GM18868 (cell line): Measurements from ENCODE around the gene RNU6-8.

Experiments
- ATAC-seq: cut with Tn5 transposase; IDR thresholded peaks from one replicate; pipeline ENCODE4 v1.9.1; 2021; ENCODE audit warnings: mild to moderate bottlenecking, moderate library complexity; ENCODE audit not compliant: unreplicated experiment

RNU6-8 gene

DNA sequence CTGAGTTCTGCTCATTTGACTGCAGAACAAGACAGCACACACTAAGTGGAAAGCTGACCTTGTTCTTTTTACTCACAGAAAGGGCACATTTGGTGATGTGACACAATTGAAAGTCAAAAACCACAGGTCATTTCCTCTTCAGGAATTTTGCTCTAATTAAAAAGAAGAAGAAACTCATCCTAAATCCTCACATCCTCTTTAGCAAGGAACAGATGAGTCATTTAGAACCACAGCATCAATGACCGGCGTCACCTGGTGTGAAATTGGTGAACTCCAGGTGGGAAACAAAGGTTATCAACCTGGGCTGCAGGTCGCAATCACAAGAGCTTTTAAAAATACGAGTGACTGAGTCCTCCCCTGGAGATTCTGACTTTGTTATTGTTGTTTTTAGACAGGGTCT lies 2.9 kb upstream of the RNU6-8 start:
- peak; percentile 28 for ATAC-seq

DNA sequence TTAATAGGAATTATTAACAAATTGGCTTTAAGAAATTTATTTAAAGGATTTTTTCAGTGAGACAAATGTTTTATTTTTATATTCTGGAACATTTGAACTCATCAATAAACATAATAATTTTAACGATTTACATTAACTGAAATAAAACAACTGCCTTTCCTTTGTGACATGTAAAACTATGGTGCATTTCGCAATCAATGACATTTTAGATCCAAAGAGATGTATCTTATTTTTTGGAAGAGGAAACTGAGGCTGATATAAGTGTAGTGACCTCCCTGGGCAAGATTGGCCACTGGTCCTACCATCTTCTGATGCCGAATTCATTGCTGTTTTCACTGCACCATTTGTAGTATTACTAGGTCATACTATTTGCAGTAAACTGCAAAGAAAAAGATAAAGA lies 2.5 kb upstream of the RNU6-8 start:
- ATAC-seq, result no peak

DNA sequence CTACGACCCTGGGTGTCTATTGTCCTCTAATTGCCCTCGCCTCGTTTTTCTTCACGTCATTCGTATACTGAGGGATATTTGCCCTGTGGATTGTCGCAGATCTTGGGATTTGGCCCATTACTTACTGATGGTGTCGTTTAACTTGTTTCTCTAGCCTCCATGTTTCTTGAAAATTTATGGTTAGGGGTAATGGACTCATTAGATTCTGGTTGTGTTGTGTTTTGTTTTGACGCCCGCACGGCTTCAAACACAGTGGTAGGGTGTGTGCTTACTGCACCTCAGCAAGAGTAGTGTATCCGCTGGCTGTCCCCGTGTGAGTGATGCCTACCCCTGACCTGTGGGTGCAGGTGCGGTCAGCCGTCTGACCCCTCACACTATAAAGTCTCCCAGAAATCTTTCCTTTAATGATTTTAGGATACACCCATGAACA lies 874 bp upstream of the RNU6-8 start:
- no peak for ATAC-seq

DNA sequence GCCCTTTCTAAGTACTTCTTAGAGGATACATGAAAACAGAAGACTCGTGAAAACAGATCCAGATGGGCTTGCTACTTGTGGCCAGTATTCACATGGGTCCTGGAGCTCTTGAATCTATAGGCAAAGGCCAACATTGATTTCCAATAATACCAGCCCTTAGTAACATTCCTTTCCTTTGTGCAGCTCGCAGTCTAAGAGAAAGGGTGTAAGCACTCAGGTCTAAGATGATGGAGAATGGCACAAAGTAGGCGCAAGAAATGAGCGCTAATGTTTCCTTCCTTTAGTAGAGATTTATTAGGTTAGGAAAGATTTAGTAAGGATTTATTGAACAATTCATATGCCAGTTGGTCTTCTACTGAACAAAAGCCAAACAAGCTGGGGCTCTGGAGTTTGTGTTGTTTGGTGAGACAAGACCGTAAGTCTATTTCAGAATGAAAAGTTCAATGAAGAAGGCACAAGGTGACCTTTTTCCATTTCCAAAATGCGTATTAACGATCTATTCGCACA lies 525 bp downstream of the RNU6-8 start:
- ATAC-seq, result no peak

DNA sequence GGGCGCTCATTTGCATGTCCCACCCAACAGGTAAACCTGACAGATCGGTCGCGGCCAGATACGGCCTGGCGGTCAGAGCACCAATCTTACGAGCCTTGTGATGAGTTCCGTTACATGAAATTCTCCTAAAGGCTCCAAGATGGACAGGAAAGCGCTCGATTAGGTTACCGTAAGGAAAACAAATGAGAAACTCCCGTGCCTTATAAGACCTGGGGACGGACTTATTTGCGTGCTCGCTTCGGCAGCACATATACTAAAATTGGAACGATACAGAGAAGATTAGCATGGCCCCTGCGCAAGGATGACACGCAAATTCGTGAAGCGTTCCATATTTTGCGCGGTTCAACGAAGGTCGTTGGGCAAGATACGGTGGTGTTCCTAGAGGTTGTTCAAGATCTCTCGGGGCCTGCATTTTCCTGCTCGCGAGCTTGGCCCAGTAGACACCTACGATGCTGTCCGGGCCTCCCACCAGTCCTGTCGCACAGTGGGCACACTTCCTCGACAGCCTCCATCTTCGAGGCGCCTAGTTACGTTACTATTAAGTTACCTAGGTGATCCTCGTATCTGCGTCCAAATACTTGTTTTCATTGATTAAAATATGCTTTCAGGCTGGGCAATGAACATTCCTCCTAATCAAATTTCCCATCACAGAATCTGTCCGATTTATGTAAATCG lies 1.1 kb downstream of the RNU6-8 start, which contains the start of gene RNU6-7:
TSS of gene RNU6-7 (plus strand) at position 230 of the 675 bp plus-strand sequence.
- ATAC-seq, result no peak

DNA sequence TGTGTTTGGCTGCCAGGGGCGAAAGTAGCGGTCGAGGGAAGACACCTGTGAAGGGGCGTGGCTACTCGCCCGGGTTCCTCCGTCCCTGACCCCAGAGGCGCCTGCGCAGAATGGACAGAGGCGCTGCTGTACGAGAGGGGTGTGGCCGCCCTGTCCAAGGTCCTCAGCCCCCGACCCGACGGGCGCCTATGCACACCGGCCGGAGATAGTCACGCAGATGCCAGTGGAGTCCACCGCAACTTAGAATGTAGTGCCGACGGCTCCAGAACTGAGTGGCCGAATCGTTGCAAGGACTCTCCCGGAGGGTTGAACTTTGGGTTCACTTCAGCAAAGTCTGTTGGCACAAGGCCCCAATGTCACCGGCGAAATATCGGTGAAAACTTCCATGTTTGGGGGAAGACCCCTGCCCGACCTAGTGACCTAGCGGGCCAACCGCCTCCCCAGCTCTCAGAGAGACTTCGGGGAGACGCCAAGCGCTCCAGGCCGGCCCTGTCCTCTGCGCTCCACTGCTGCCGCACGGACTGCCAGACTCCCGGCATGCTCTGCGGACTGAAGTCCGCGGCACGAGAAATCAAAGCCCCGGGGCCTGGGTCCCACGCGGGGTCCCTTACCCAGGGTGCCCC lies 1.8 kb downstream of the RNU6-8 start:
- peak; percentile 36 for ATAC-seq

DNA sequence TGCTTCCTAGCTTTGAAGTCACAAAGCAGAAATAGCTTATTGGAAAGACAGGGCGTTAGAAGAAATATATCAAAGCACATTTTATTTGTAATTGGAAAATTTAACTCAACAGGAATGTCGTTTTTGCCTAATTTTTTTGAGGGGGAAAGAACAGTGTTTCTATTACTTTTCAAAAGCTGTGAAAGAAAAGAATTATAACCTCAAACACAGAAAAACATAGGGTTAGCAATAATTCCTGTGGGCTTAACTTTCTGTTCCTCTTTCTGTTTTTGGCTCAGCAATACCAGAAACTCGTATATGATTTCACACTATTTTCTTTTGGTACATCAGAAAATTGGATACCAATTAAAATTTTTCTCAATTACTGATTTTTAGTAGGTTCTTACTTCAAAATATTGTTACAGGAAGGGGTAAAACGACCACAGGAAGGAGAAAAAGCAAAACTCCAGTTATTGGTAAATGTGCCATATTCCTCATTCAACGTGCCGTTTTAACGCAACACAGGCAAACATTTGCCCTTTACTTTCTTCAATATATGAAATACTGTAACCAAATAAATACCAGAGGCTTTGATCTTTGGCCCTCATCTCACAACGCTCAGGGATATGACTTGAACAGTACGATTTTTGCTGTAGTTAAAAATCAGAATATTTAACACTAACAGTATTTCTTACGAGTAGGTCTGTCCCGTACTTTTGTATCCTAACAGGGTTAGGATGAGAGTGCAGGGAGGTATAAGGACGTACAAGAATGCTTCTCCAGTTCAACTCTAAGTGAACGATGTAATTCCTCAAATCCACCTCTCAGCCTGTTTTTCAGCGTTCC lies 2.5 kb downstream of the RNU6-8 start:
- ATAC-seq, result peak; percentile 22

DNA sequence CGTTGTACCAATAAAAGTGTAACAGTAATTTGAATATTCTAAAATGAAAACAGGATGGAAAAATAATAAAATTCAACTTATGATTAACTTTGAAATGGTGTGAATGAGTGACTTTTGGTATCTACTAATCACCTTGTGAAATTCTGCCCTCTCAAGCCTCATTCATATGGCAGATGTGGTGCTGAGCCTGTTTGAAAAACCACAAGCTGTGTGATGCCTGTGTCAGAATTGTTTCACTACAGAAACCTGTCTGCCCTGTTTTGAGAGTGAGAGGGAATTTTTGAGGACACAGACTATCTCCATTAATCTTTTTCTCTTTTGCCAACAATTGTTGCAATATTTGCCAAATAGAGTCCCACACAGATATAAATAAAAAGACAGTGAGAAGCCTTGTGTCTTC lies 5.2 kb downstream of the RNU6-8 start:
- ATAC-seq, result peak; percentile 39

DNA sequence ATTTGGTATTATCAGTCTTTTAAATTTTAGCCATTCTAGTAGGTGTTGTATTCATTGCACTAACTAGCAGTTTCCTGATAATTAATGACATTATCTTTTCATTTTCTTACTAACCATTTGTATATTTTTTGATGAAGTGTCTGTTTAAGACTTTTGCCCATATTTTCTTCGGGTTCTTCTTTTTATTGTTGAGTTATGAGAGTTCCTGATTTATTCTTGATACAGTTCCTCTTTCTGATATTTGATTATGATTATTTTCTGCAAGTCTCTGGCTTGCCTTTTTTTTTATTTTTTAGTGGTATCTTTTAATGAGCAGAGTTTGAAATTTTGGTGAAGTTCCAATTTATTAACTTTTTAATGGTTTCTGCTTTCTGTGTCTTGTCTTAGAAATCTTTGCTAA lies 7.4 kb downstream of the RNU6-8 start:
- ATAC-seq, result no peak

DNA sequence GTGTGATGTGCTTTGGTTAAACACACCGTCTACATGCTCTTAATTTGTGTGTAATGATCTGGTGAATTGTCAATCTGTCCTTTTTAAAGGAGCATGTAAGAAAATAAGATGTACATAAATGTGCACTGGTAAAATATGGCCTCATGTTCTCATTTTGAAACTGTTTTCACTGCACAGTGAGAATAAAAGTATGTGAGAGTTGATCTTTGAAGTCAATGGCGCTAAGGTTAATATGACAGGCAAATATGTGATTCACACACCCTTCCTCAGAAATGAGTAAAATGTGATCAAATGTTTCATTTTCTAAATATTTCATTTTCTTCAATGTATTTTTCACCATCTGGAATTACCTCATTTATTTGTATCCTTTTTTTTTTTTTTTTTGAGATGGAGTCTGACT lies 9.5 kb downstream of the RNU6-8 start:
- no peak for ATAC-seq

DNA sequence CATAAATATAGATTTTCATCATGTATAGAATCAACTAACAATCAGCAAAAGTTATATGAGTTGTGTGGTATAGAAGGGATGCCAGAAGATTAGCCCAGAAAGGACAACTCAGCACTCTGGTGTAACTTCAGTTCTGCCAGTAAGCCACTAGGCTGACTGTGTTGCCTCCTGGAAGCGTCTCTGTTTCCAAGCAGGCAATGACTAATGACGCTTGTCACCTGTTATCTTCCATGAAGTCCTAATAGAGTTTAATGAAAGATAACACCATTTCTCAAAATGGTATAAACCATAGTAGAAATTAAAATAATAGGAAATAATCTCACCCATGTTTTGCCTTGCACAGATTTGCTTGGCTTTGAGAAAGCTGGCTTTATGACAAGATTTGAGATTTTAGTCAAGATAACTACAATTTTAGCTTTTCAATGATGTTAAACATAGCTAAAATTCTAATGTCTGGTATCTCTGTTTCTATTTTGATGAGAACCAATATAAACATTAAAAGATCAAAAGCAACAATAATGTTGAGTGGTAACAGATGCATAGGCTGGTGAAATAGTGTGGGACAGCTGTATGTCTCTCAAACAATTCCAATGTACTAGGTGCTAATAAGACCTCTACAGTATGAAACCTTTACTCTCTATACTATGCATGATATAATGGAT lies 10.2 kb downstream of the RNU6-8 start:
- ATAC-seq, result no peak

DNA sequence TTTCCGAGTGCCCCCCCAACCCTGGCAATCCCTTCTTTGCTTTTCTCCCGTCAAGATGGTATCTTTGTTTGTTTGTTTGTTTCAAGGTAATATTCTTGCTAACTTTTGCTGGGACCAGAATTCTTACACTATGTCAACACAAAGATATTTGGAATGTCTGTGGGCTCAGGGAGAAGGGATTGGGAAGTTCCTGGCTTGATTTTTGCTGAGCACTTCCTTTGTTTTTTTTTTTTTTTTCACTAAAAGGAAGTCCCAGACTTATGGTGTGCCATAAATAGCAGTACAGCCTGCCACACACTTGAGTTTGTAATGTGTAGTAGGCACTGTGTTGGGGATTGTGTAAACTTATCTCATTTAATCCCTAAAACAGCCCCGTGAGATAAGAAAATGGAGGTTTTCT lies 12.4 kb downstream of the RNU6-8 start:
- no peak for ATAC-seq

DNA sequence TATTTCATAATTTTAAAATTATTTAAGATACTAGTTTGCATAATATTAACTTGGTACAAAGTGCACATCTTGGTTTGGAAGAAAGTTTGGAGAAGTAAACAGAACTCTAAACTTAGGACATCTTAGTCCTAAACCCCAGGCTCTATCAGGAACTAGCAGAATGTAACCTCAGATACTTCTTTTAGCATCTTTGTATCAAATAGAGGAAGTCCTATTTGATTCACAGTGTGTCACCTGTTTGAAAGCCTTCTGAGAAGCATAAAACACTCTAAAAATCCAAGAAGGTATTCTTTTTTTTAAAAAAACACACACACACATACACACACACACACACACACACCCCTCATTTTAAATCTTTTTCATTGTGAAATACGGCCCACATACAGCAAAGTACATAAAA lies 13.3 kb downstream of the RNU6-8 start:
- ATAC-seq, result no peak

DNA sequence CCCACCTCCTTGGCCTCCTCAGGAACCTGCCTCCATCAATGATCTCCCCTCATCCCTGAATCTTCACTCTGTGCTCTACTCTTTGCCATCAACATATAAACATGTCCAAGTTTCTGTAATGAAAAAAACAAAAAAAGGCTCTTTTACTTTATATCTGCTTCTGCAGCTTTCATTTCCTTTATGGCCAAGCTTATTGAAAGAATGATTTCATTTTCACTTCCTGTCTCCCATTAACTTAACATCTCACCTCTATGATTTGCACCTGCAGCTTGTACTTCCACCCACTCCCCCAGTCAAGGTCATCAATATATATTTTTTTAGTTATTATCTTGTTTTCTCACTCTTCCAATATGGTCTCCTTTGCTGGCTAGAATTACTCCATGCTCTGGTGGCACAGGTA lies 16.8 kb downstream of the RNU6-8 start:
- ATAC-seq, result no peak

DNA sequence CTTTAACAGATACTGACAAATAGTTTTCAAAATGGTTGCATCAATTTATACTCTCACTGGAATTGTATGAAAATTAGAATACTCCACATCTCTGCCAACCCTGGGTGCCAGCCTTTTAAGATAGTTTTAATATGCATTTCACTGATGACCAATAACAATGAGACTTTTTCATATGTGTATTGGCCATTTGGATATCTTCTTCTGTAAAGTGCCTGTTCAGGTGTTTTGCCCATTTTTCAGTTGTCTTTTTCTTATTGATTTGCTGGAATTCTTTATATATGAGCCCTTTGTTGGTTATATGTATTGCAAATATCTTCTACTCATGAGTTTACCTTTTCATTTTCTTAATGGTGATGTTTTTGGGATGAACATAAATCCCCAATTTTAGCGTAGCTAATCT lies 18.0 kb downstream of the RNU6-8 start:
- ATAC-seq, result no peak

DNA sequence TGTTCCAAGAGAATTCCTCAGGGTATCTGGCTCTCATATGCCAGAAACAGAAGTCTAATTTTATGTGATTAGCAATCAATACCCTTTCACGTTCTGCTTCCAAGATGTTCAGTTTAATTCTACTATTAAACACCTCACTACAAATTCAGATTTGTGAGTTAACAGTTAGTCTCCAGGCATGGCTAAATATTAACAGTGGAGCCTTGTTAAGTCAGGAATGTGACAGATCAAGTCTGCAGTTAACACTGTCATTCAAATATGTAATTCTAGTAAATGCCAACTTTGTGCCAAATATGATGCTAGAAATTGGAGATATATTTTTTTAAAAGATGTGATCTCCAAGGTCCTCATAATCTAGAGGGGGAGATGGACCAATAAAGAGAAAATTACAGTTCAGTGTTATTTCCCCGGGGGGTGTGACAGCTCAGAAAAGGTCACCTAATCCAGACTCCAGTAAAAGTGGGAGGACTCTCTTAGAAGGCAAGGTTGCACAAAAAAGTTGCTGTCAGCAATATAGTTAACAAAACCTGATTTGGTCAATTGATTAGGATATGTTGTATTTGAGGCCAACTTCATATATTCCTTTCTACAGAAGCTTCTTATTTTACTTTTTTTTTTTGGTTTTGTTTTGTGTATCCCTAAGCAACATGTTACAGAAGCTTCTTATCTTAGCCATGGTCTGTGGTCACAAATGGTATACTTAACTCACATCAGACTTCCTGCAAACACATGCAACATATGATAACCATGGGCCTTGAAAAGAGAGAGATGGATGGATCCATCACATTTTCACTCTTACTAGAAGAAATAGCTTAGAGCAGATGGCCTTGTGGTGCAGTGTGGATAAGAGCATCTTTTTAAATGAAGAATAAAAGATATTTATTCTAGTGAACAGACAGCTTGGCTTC lies 19.7 kb downstream of the RNU6-8 start:
- no peak for ATAC-seq

DNA sequence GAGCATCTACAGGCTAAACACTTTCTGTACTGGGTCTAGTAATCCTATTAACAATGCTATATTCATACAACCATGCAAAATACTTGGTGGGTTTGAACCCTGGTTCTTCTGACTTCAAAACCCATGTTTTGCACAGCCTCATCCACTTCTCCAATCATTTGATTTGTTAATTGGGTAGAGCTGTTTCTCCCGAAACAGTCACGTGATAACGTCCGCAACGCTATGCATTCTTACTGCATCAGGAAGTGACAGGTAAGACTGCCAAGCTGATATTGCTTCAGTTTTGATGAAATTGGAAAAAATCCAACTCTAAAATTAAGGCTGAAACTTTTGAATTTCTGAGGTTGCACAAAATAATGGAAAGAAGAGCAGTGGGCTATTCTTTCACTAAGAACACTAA lies 31.6 kb downstream of the RNU6-8 start:
- no peak for ATAC-seq

DNA sequence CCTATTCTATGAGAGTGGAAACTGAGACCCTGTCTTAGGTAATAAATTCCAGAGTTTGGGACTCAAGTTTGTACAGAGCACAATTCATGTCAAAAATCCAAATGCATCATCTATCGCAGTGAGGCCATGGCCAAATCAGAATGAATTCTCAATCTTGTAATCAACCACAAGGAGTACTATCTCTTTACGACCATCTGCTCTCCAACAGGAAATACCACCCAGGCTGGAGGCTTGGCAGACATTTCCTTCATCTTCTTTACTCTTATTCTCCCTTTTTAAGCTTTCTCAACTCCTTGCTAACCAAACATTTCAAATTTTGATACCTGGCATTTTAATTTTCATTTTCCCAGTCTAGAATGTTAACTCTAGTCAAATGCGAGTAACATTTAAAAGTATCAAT lies 33.9 kb downstream of the RNU6-8 start:
- ATAC-seq, result no peak

DNA sequence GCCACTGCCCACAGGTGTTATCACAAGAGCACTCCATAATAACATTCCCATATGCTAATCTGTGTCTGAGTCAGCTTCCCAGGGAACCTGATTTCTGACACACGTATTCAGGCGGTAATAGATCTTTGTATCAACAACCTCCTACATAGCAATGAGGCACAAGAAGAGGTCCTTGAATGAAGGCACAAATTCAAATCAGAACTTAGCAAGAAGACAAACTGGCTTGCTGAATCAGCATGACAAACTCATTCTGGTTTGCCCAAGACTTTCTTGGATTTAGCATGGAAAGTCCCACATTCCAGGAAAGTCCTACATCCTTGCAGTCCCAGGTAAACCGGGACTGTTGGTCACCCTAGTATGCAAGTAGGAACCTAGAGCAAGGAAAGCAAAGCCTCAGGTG lies 35.2 kb downstream of the RNU6-8 start:
- no peak for ATAC-seq

DNA sequence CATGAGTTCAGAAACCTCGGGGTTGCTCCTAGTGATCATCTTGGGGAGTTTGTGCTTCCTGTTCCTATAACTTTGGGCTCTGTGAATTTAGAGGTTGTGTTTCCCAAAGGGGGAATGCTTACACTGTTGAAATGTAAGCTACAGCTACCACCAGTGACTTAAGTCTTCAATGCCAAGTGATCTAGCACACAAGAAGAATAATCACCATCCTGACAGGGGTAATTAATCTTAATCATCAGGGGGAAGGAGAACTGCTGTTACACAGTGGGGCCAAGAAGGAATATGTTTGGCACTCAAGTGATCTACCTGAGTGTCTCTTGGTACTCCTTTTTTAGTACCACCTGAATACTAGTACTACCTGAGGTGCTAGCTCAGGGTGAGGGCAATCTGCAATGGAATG lies 36.1 kb downstream of the RNU6-8 start:
- ATAC-seq, result no peak
